DND-41 (cell line): ENCODE results near the gene RSPH6A.

Source experiments
- EZH2 ChIP-seq: IDR thresholded peaks from 3 replicates; pipeline ENCODE4 v1.6.1; 2012; ENCODE audit warnings: borderline replicate concordance, low read depth, mild to moderate bottlenecking, moderate library complexity, low read length, inconsistent platforms; ENCODE audit not compliant: severe bottlenecking
- TF ChIP-seq, protein P1 (sequence below): IDR thresholded peaks from 2 replicates; pipeline ENCODE4 v1.5.1; 2012; ENCODE audit warnings: borderline replicate concordance, low read length, moderate library complexity, mild to moderate bottlenecking; ENCODE audit not compliant: poor library complexity, severe bottlenecking; ENCODE audit errors: extremely low read depth

DNA sequence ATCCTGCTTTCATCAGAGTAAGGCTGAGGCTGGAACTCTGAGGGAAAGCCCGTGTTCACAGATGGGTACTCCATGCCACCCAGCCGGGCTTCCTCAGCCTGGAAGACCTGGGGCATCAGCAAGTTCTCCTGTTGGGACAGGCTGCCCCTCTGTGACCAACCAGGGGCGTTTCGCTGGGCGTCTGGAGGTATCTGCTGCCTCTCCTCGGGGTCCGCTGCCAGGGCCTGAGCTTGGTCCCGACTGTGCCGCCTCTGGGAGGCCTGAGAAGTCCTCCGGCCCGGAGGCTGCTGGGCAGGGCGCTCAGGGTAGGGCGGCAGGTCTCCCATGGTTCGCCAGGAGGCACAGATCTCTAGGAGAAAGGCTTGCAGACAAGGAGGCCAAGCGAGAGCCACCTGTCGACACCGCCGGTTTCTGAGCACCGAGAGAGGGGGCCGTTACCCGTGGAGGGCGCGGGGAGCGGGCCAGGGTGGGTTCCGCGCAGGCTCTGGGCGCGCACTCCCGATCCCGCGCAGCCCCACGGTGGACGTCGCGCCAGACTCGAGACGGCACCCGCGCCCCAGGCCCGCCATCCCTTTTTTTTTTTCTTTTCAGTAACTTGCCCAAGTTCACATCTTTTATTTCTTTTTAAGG is at the start of gene RSPH6A:
- TF ChIP-seq, protein P1, sequence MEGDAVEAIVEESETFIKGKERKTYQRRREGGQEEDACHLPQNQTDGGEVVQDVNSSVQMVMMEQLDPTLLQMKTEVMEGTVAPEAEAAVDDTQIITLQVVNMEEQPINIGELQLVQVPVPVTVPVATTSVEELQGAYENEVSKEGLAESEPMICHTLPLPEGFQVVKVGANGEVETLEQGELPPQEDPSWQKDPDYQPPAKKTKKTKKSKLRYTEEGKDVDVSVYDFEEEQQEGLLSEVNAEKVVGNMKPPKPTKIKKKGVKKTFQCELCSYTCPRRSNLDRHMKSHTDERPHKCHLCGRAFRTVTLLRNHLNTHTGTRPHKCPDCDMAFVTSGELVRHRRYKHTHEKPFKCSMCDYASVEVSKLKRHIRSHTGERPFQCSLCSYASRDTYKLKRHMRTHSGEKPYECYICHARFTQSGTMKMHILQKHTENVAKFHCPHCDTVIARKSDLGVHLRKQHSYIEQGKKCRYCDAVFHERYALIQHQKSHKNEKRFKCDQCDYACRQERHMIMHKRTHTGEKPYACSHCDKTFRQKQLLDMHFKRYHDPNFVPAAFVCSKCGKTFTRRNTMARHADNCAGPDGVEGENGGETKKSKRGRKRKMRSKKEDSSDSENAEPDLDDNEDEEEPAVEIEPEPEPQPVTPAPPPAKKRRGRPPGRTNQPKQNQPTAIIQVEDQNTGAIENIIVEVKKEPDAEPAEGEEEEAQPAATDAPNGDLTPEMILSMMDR, result no peak
- TF ChIP-seq EZH2, result no peak
